Measurements from ENCODE around the gene DCK.
A peak's percentile ranks its signal among the peaks of the same experiment; 100 is the strongest.
"Not testable (repeated sequence)": the region's sequence is repeated elsewhere in the genome, so short reads cannot be mapped to it uniquely, and the experiment has no call there.

Gene DCK

DNA sequence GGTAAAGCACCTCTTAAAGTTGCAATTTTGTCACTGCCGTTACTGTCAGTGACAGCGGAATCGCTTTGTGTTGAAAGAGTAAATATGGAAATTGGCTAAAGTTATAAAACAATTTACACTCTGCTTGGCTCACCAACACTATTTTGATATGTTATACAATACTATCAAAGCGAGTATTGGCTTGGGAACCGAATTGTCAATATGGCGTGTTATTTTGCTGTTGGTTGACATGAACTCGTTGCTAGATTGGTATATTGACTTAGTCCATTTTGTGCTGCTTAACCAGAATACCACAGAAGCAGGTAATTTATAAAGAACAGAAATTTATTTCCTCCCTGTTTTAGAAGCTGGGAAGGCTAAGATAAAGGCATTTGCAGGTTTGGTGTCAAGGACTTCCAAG, 58.6 kb downstream of the DCK start:
- DNase-seq, result no peak
- in situ Hi-C loops (cut with MboI; ENCODE audit: low pct_unique_long_range_greater_than_20kb, low sequenced_read_pairs), result no loop called here

- DNase-seq, result no peak
- in situ Hi-C loops (cut with MboI; ENCODE audit: low pct_unique_long_range_greater_than_20kb, low sequenced_read_pairs), result no loop called here
Measured at GRCh38 chr4:71052716-71053115, 59.3 kb downstream of the DCK start.

- in situ Hi-C loops (cut with MboI; ENCODE audit: low pct_unique_long_range_greater_than_20kb, low sequenced_read_pairs); DNase-seq: not testable (repeated sequence)
Measured at GRCh38 chr4:71053613-71054012, 60.2 kb downstream of the DCK start.

DNA sequence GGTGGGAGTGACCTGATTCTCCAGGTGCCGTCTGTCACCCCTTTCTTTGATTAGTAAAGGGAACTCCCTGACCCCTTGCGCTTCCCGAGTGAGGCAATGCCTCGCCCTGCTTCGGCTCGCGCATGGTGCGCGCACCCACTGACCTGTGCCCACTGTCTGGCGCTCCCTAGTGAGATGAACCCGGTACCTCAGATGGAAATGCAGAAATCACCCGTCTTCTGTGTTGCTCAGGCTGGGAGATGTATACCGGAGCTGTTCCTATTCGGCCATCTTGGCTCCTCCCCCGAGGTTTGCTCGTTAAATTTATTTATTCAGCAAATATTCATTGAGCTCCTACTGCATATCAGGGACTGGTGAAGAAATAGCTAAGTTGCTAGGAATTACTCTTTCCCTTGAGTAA, 66.1 kb downstream of the DCK start:
- DNase-seq; in situ Hi-C loops (cut with MboI; ENCODE audit: low pct_unique_long_range_greater_than_20kb, low sequenced_read_pairs): not testable (repeated sequence)

- DNase-seq, result no peak
- in situ Hi-C loops (cut with MboI; ENCODE audit: low pct_unique_long_range_greater_than_20kb, low sequenced_read_pairs), result no loop called here
Measured at GRCh38 chr4:71062436-71062835, 69.0 kb downstream of the DCK start.

DNA sequence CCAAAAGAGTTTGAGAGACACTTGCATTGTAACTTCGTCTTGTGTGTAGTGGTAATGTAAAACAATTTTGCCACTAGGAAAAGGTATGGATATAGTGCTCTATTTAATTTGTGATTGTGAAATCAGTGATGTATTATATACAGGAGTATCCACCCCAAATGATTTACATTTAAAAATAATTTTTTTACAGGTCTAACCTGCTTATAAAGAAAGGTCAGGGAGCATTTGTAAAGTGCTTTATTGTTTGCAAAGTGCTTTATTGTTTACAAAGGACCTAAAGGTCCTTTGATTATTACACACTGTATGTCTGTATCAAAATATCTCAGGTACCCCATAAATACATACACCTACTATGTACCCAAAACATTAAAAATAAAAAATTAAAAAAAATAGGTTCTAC, 70.3 kb downstream of the DCK start:
- no peak for DNase-seq
- in situ Hi-C loops (cut with MboI; ENCODE audit: low pct_unique_long_range_greater_than_20kb, low sequenced_read_pairs), result no loop called here

DNA sequence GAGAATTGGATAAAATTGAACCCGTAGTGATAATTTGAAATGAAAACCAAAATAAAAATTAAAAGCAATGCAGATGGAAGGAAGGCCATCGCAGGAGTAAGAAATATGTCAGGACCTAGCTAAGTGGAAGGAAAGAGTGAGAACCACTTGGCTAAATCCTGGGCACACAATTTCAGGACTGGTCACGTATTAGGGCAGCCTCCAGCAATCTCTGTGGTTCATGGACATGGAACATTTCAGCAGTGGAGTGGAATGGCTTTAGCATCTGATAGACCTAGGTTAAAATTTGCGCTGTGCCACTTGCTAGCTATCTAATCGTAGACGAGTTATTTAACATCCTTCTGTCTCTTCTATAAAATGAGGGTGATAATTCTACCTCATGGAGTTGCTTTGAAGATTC, 71.1 kb downstream of the DCK start:
- no peak for DNase-seq
- in situ Hi-C loops (cut with MboI; ENCODE audit: low pct_unique_long_range_greater_than_20kb, low sequenced_read_pairs), result no loop called here

DNA sequence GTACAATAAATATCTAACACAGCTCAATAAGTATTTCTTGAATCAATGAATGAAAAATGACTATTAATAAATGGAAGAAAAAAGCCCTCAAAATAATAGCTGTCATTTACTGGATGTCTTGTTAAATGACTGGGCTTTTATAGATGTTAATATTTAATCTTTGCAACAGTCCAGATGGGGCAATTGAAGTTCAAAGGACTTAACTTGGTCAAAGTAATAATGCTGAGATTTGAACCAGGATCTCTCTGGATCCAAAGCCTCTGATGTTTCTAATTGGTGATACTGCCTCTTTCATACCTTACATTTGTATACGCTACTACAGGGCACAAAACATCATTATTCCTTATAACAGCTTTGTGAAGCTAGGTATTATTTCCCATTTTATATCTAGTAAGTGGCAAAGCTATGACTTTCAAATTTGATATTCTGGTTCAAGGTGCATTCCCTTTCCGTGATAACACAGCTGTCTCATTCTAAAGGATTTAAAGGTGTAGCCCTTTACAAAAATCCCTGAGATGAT, 72.6 kb downstream of the DCK start:
- no peak for DNase-seq
- in situ Hi-C loops (cut with MboI; ENCODE audit: low pct_unique_long_range_greater_than_20kb, low sequenced_read_pairs), result no loop called here

GRCh38 chr4:71066737-71067716, 73.6 kb downstream of the DCK start:
- in situ Hi-C loops (cut with MboI; ENCODE audit: low pct_unique_long_range_greater_than_20kb, low sequenced_read_pairs), result no loop called here
- peak; percentile 60 for DNase-seq

- in situ Hi-C loops (cut with MboI; ENCODE audit: low pct_unique_long_range_greater_than_20kb, low sequenced_read_pairs), result no loop called here
- no peak for DNase-seq
Measured at GRCh38 chr4:71069063-71069462, 75.6 kb downstream of the DCK start.

DNA sequence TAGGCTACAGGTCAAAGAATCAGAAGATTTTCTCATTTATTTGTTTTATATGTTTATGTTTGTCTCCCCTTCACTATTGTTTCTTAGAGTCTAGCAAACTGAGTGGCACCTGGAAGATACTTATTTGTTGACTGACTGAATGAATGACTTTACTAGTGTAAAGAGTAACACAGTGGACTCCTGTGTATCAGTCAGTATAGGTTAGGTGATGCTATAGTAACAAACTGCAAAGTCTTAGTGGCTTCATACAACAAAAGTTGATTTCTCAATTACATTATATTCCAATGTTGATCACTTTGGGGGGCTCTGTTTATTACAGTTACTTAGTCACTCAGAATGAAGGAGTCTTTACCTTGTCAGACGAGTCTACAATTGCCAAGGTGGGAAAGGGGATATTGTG, 76.6 kb downstream of the DCK start:
- DNase-seq, result no peak
- in situ Hi-C loops (cut with MboI; ENCODE audit: low pct_unique_long_range_greater_than_20kb, low sequenced_read_pairs), result no loop called here

DNA sequence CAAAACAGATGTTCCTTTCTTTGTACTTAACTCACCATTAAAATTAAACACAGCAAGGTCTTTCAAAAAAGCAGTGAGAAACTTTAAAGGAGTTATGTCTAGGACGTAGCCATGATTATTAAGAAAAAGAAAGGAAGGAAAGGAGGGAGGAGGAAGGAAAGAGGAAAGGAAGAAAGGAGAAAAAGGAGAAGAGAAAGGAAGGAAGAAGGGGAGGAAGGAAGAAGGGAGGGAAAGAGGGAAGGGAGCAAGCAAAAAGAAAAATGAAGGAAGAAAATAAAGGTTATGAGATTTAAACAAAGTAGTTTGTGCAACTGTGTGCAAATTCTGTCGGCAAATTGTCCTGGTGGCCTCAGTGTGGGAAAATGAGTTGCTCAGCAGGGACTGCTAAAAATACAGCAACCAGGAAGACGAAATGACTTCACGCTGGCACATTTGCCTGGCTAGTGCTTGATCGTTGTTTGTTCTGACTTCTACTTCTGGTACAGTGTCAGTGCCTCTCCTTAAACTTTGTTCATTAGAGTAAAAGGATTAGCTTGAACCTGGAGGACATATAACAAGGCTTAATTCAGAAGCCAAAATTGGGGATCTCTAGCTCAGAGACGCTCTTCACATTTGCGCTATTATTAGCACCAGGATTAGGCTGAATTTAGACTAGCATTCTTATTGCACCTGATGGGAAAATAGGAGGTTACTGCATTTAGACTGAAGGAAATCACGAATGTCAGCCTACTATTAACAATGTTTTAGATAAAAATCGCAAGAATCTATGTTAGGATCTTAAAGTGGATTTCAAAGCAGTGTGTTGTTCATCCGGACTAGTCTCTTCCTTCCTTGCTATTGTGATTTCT, 81.2 kb downstream of the DCK start:
- DNase-seq, result no peak
- in situ Hi-C loops (cut with MboI; ENCODE audit: low pct_unique_long_range_greater_than_20kb, low sequenced_read_pairs), result no loop called here
